ENCODE measurements around the gene MUC13. TPM values are rescaled to one million over a fixed set of nuclear protein-coding genes. Genes with fewer than 3 reads are reported as not detected.
"Not testable (repeated sequence)": the region's sequence is repeated elsewhere in the genome, so short reads cannot be mapped to it uniquely, and the experiment has no call there.

Gene MUC13
- not detected for total RNA-seq

- DNase-seq, result no peak
Observed at GRCh38 chr3:124934577-124934976, at the start of gene MUC13. TSS of gene MUC13 (minus strand) at chr3:124934751. CDS start at chr3:124934712, 39 bp downstream.

GRCh38 chr3:124982855-124983254 is 48.3 kb upstream of the MUC13 start:
- no peak for DNase-seq

GRCh38 chr3:124981472-124981871 is 46.9 kb upstream of the MUC13 start:
- DNase-seq, result peak; percentile 26

GRCh38 chr3:124978627-124979026 is 44.1 kb upstream of the MUC13 start:
- no peak for DNase-seq

- DNase-seq, result no peak
Observed at GRCh38 chr3:124976383-124976782, 41.8 kb upstream of the MUC13 start.

- DNase-seq, result no peak
Observed at GRCh38 chr3:124974691-124975090, 40.1 kb upstream of the MUC13 start.

- DNase-seq, result no peak
Observed at GRCh38 chr3:124973290-124973689, 38.7 kb upstream of the MUC13 start.

- DNase-seq, result no peak
Observed at GRCh38 chr3:124972457-124972856, 37.9 kb upstream of the MUC13 start.

- no peak for DNase-seq
Observed at GRCh38 chr3:124969963-124970722, 35.6 kb upstream of the MUC13 start.

- no peak for DNase-seq
Observed at GRCh38 chr3:124969190-124969589, 34.6 kb upstream of the MUC13 start.

- DNase-seq, result no peak
Observed at GRCh38 chr3:124967964-124968363, 33.4 kb upstream of the MUC13 start.

GRCh38 chr3:124966521-124967445 is 32.2 kb upstream of the MUC13 start:
- DNase-seq, result peak; percentile 24

- no peak for DNase-seq
Observed at GRCh38 chr3:124965413-124965812, 30.9 kb upstream of the MUC13 start.

- DNase-seq, result no peak
Observed at GRCh38 chr3:124964387-124964786, 29.8 kb upstream of the MUC13 start.

GRCh38 chr3:124963755-124964154 is 29.2 kb upstream of the MUC13 start:
- DNase-seq, result no peak

GRCh38 chr3:124962403-124962940 is 27.9 kb upstream of the MUC13 start:
- DNase-seq, result peak; percentile 62

GRCh38 chr3:124960698-124961097 is 26.1 kb upstream of the MUC13 start:
- DNase-seq, result no peak

- no peak for DNase-seq
Observed at GRCh38 chr3:124960105-124960504, 25.6 kb upstream of the MUC13 start.

GRCh38 chr3:124957951-124958350 is 23.4 kb upstream of the MUC13 start:
- DNase-seq, result not testable (repeated sequence)

GRCh38 chr3:124952282-124952855 is 17.8 kb upstream of the MUC13 start:
- no peak for DNase-seq

- DNase-seq, result no peak
Observed at GRCh38 chr3:124951511-124952281, 17.1 kb upstream of the MUC13 start.

- no peak for DNase-seq
Observed at GRCh38 chr3:124950026-124950425, 15.5 kb upstream of the MUC13 start.

Measured in skin of body (tissue), 2 donors.